Kidney (tissue), 14 donors: ENCODE results near the gene PLA2G4A. TPM values are rescaled to one million over a fixed set of nuclear protein-coding genes. Genes with fewer than 3 reads are reported as not detected.

ENCODE experiments used
- DNase-seq, 5 donors: peaks; one replicate each; pipeline ENCODE4 v3.0.0-alpha.2; 2013 to 2020
- FAIRE-seq: peaks from 2 replicates; lab custom pipeline; 2012; peaks lifted over from hg19 to GRCh38; lab: Jason Lieb, UNC
- H3K27ac ChIP-seq, 2 donors: one replicate each; pipeline ENCODE4 v1.7.0; 2013; ENCODE audit warnings: low read depth in 2 of 2, low read length in 2 of 2, inconsistent platforms in 1 of 2
- H3K27me3 ChIP-seq: one replicate; pipeline ENCODE4 v1.7.1; 2013; ENCODE audit warnings: low read length, inconsistent platforms; ENCODE audit not compliant: control insufficient read depth, insufficient read depth
- H3K36me3 ChIP-seq, 3 donors: one replicate each; pipeline versions ENCODE4 v1.7.0 to v1.7.1; 2013; ENCODE audit warnings: low read length in 3 of 3, control low read depth in 1 of 3, inconsistent platforms in 1 of 3; ENCODE audit not compliant: insufficient read depth in 3 of 3, control insufficient read depth in 2 of 3
- H3K4me1 ChIP-seq, 3 donors: one replicate each; pipeline versions ENCODE4 v1.7.0 to v1.7.1; 2013; ENCODE audit warnings: low read length in 3 of 3, inconsistent platforms in 1 of 3, low read depth in 1 of 3; ENCODE audit not compliant: control insufficient read depth in 2 of 3, insufficient read depth in 2 of 3
- H3K4me3 ChIP-seq, 3 donors: one replicate each; pipeline versions ENCODE4 v1.7.0 to v1.8.1; 2013; ENCODE audit warnings: low read length in 3 of 3, control low read depth in 1 of 3, inconsistent platforms in 1 of 3
- H3K9ac ChIP-seq, 3 donors: one replicate each; pipeline versions ENCODE4 v1.7.0 to v1.7.1; 2013; ENCODE audit warnings: low read length in 3 of 3, control low read depth in 1 of 3, inconsistent platforms in 1 of 3
- H3K9me3 ChIP-seq, 3 donors: one replicate each; pipeline versions ENCODE4 v1.7.0 to v1.7.1; 2013; ENCODE audit warnings: low read length in 3 of 3, control low read depth in 1 of 3, inconsistent platforms in 1 of 3; ENCODE audit not compliant: control insufficient read depth in 2 of 3, insufficient read depth in 1 of 3
- intact Hi-C: fragments of 100-400 bp; cut with DNase I; formaldehyde crosslinking; loops from one replicate; pipeline ENCODE4 v1.11.1; 2022
- polyA plus RNA-seq: library from polyadenylated mRNA; stranded (reverse); fragments of 350-450 nt; fragmentation: Illumina TruSeq; extraction: RNeasy Lipid Tissue Mini Kit (QIAGEN cat#74804); gene quantifications from one replicate; pipeline ENCODE4 v1.2.3, GENCODE V29; 2014; ENCODE audit warnings: low read depth, low replicate concordance; ENCODE audit not compliant: insufficient read depth
- total RNA-seq: library from RNA; stranded (reverse); fragmentation: NEBNext Ultra II Directional; extraction: Animal tissue kit (Norgen Biotek cat#: 25700); gene quantifications from one replicate; pipeline ENCODE4 v1.2.1, GENCODE V29; 2021
- TF ChIP-seq, protein P1 (sequence below): IDR thresholded peaks from 3 replicates; pipeline ENCODE4 v1.5.1; 2012; ENCODE audit warnings: mild to moderate bottlenecking, moderate library complexity, borderline replicate concordance; ENCODE audit not compliant: insufficient read depth; ENCODE audit errors: extremely low read depth
- donor health status: control.
- donor health status: control.
- donor health status: control.
- donor health status: control.
- donor health status: control.
- donor health status: DM: yes; HTN: yes; CAD: no.
- donor health status: Normal renal cell carcinoma (clear cell type).

PLA2G4A gene
- total and polyA plus RNA-seq, 2 donors from 2014 or later: 3.4 to 8.4 TPM

DNA sequence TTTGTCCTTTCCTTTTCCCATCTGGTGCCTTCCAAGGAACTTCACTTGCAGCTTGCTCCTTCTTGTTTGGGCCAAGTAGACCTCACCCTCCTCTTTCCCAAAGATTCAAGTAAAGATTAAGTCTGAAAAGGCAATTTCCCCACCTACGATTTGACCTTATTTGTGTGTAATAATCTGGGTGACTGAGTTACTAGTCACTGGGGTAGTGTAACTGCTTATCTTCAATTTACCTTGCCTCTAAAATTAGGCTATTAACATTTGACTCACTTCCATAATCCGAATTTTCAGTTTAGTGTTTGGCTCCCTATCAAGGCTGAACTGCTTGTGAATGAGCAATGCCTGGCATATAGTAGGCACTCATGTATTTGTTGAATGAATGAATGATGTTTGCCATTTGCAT, 59.6 kb downstream of the PLA2G4A start:
- FAIRE-seq: no peak
- intact Hi-C loops: no loop called here

DNA sequence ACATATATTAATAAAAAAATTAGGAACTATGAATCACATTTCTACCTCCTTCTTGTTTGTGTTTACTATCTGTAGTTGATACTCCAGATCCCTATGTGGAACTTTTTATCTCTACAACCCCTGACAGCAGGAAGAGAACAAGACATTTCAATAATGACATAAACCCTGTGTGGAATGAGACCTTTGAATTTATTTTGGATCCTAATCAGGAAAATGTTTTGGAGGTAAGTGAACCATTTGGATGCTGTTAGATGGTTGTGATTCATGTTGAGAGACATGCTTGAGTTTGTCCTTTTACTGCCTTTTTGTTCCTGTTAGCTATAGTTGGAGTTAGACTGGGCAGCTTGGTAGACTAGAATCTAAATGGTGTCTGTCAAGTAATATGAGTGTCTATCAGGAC, 64.2 kb downstream of the PLA2G4A start:
- Histone ChIP-seq H3K9me3 (no peaks in the 10 kb centered on the region), H3K36me3 (no peaks in the 10 kb centered on the region), H3K27ac (no peak overlapping the region), H3K4me1 (no peaks in the 10 kb centered on the region), H3K27me3 (no peaks in the 10 kb centered on the region), H3K4me3 (no peak overlapping the region), H3K9ac (no peak overlapping the region)
- no peak for FAIRE-seq
- intact Hi-C loops: no loop called here
- no peak for DNase-seq
- TF ChIP-seq, protein P1, sequence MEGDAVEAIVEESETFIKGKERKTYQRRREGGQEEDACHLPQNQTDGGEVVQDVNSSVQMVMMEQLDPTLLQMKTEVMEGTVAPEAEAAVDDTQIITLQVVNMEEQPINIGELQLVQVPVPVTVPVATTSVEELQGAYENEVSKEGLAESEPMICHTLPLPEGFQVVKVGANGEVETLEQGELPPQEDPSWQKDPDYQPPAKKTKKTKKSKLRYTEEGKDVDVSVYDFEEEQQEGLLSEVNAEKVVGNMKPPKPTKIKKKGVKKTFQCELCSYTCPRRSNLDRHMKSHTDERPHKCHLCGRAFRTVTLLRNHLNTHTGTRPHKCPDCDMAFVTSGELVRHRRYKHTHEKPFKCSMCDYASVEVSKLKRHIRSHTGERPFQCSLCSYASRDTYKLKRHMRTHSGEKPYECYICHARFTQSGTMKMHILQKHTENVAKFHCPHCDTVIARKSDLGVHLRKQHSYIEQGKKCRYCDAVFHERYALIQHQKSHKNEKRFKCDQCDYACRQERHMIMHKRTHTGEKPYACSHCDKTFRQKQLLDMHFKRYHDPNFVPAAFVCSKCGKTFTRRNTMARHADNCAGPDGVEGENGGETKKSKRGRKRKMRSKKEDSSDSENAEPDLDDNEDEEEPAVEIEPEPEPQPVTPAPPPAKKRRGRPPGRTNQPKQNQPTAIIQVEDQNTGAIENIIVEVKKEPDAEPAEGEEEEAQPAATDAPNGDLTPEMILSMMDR: no peak

More for the DNA sequence above, 59.6 kb downstream of the PLA2G4A start:
- no peaks in the 10 kb centered on the region for H3K27me3 ChIP-seq
- H3K9me3 ChIP-seq: no peaks in the 10 kb centered on the region
- TF ChIP-seq, protein P1: no peak
- H3K4me3 ChIP-seq: no peak overlapping the region
- no peaks in the 10 kb centered on the region for H3K4me1 ChIP-seq
- no peak for DNase-seq
- H3K9ac ChIP-seq: no peak overlapping the region
- no peak overlapping the region for H3K27ac ChIP-seq
- no peaks in the 10 kb centered on the region for H3K36me3 ChIP-seq

DNA sequence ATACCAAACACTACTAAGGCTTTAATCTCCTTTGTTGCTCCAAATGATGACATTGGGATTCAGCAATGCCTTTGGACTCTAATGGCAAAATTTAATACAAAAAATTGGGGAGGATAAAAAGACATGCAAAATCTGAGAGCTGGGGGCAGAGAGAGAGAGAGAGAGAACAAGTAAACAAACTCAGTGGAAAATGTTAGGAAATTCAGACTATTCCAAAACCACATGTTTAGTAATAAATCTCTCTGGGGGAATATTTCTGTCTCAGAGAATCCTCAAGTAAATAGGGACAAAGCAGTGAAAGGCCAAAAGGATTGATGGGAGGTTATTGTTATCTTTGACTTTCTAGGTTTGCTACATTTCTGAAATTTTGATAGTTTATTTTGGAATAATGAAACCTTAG, 65.7 kb downstream of the PLA2G4A start:
- no peaks in the 10 kb centered on the region for H3K27me3 ChIP-seq
- no peaks in the 10 kb centered on the region for H3K9me3 ChIP-seq
- H3K27ac ChIP-seq: no peak overlapping the region
- DNase-seq (no peak), FAIRE-seq (no peak)
- TF ChIP-seq, protein P1: no peak
- H3K4me3 ChIP-seq: no peak overlapping the region
- H3K36me3 ChIP-seq: no peaks in the 10 kb centered on the region
- no peaks in the 10 kb centered on the region for H3K4me1 ChIP-seq
- intact Hi-C loops: no loop called here
- H3K9ac ChIP-seq: no peak overlapping the region

DNA sequence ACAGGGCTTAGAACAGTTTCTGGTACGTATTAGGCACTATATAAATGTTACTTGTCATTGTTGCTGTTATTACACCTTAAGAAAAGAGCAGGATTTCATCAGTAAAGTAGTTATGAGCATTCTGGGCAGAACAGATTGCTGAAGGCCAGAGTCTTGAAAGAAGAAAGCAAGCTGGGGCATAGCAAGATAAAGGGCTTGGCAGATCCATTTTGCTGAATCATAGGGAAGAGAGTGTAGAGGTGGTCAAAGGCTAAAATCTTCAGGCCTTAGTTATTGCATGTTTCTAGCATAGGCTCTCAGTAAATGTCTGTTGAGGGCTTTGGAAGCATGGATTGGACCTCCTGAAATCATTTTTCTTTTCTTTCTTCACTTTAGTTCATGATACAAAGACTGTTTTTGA, 67.5 kb downstream of the PLA2G4A start:
- no peak for FAIRE-seq
- H3K4me1 ChIP-seq: no peaks in the 10 kb centered on the region
- intact Hi-C loops: no loop called here
- H3K27ac ChIP-seq: no peak overlapping the region
- no peaks in the 10 kb centered on the region for H3K27me3 ChIP-seq
- H3K9ac ChIP-seq: no peak overlapping the region
- TF ChIP-seq, protein P1: no peak
- no peak overlapping the region for H3K4me3 ChIP-seq
- H3K9me3 ChIP-seq: no peaks in the 10 kb centered on the region
- DNase-seq: no peak
- H3K36me3 ChIP-seq: no peaks in the 10 kb centered on the region
